ENCODE results near the gene GPR68. TPM values are rescaled to one million over a fixed set of nuclear protein-coding genes. Genes with fewer than 3 reads are reported as not detected.

GPR68 gene
- total RNA-seq, 1 donor from 2014 or later: 6.3 TPM

GRCh38 chr14:91273273-91273884 is 28.9 kb upstream of the GPR68 start:
- TF ChIP-seq, protein P1, sequence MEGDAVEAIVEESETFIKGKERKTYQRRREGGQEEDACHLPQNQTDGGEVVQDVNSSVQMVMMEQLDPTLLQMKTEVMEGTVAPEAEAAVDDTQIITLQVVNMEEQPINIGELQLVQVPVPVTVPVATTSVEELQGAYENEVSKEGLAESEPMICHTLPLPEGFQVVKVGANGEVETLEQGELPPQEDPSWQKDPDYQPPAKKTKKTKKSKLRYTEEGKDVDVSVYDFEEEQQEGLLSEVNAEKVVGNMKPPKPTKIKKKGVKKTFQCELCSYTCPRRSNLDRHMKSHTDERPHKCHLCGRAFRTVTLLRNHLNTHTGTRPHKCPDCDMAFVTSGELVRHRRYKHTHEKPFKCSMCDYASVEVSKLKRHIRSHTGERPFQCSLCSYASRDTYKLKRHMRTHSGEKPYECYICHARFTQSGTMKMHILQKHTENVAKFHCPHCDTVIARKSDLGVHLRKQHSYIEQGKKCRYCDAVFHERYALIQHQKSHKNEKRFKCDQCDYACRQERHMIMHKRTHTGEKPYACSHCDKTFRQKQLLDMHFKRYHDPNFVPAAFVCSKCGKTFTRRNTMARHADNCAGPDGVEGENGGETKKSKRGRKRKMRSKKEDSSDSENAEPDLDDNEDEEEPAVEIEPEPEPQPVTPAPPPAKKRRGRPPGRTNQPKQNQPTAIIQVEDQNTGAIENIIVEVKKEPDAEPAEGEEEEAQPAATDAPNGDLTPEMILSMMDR (IDR thresholded peaks at IDR 0.05): no peak
- peak; percentile 2 for ATAC-seq
- H3K9me3 ChIP-seq: no peaks in the 10 kb centered on the region
- no peak overlapping the region for H3K4me3 ChIP-seq
- no peak overlapping the region for H3K27ac ChIP-seq
- intact Hi-C loops (cut with DNase I): no loop called here
- no peak for DNase-seq
- no peaks in the 10 kb centered on the region for H3K27me3 ChIP-seq
- peaks cover 6% of the 10 kb centered on the region for H3K4me1 ChIP-seq
- H3K36me3 ChIP-seq: no peaks in the 10 kb centered on the region

GRCh38 chr14:91272341-91273272 is 28.1 kb upstream of the GPR68 start:
- ATAC-seq (peak; percentile 25), DNase-seq (no peak)
- Histone ChIP-seq H3K9me3 (no peaks in the 10 kb centered on the region), H3K36me3 (no peaks in the 10 kb centered on the region), H3K27ac (no peak overlapping the region), H3K27me3 (no peaks in the 10 kb centered on the region), H3K4me1 (peaks cover 6% of the 10 kb centered on the region), H3K4me3 (no peak overlapping the region)
- intact Hi-C loops (cut with DNase I): no loop called here
- TF ChIP-seq, protein P1 (IDR thresholded peaks at IDR 0.05): no peak

DNA sequence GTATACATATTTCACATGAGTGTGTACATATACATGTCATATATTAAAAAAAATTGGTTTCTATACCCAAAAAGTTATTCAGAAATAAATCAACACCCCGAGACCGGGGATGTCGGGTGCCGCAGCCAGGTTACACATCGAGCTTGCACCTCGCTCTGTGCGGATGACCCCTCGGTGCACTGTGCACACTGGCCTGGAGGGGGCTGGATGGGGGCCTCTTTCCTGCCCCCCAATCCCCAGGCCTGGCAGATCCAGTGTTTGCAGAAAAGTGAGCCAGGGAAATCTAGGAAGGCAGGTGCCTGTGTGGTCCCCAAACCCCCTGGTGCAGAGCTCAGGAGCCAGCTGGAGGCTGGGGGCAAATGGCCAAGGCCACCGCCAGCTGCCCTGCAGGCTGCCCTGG is 27.1 kb upstream of the GPR68 start:
- Histone ChIP-seq H3K27me3 (no peaks in the 10 kb centered on the region), H3K27ac (no peak overlapping the region), H3K36me3 (no peaks in the 10 kb centered on the region), H3K4me3 (no peak overlapping the region), H3K9me3 (no peaks in the 10 kb centered on the region), H3K4me1 (peaks cover 6% of the 10 kb centered on the region)
- no peak for DNase-seq
- ATAC-seq: no peak
- intact Hi-C loops (cut with DNase I): no loop called here
- TF ChIP-seq, protein P1 (IDR thresholded peaks at IDR 0.05): no peak

DNA sequence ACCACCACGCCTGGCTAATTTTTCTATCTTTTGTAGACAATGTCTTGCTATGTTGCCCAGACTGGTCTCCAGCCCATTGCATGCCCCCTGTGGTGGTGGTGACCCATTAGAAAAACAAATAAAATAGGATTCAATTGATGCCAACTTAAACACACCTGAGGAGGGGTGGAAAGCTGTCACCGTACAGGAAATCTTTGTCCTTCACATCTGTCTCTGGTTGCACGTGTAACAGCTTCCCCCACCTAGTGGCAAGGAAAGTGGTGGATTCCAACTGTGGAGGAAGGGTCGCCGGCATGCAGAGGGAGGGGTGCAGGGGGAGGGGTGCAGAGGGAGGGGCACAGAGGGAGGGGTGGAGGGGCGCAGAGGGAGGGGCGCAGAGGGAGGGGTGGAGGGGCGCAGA is 26.1 kb upstream of the GPR68 start:
- intact Hi-C loops (cut with DNase I): no loop called here
- Histone ChIP-seq H3K9me3 (no peaks in the 10 kb centered on the region), H3K36me3 (no peaks in the 10 kb centered on the region), H3K27me3 (no peaks in the 10 kb centered on the region), H3K4me3 (no peak overlapping the region), H3K4me1 (peaks cover 6% of the 10 kb centered on the region), H3K27ac (no peak overlapping the region)
- DNase-seq: no peak
- TF ChIP-seq, protein P1 (IDR thresholded peaks at IDR 0.05): no peak
- ATAC-seq: no peak

DNA sequence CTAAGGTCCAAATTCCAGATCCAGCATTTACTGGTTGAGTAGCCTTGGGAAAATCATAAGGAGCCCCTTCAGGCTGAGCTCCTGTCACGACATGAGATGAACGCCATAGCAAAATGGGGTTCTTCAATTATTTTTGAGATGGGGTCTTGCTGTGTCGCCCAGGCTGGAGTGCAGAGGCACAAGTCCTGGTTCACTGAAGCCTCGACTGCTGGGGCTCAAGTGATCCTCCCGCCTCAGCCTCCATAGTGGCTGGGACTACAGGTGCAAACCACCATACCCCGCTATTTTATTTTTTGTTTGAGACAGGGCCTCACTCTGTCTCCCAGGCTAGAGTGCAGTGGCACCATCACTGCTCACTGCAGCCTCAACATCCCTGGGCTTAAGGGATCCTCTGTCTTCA is 25.7 kb upstream of the GPR68 start:
- H3K27me3 ChIP-seq: no peaks in the 10 kb centered on the region
- DNase-seq: no peak
- intact Hi-C loops (cut with DNase I): no loop called here
- H3K27ac ChIP-seq: no peak overlapping the region
- TF ChIP-seq, protein P1 (IDR thresholded peaks at IDR 0.05): no peak
- no peak overlapping the region for H3K4me3 ChIP-seq
- no peak for ATAC-seq
- peaks cover 6% of the 10 kb centered on the region for H3K4me1 ChIP-seq
- H3K9me3 ChIP-seq: no peaks in the 10 kb centered on the region
- no peaks in the 10 kb centered on the region for H3K36me3 ChIP-seq

Data from upper lobe of right lung (tissue), 1 donor.